Fibroblast of lung (primary cell): ENCODE data around the gene SLC4A3. TPM values are rescaled to one million over a fixed set of nuclear protein-coding genes. Genes with fewer than 3 reads are reported as not detected.

Experiments
- DNase-seq, 2 donors: peaks; one replicate each; pipeline versions ENCODE4 v3.0.0 to v3.0.0-alpha.2; 2010; ENCODE audit warnings: low read depth in 2 of 2
- H2AFZ ChIP-seq: 2 replicates; pipeline ENCODE4 v1.5.1; 2012; ENCODE audit warnings: low read length, control low read depth, inconsistent platforms
- H3K27ac ChIP-seq: 2 replicates; pipeline ENCODE4 v1.5.1; 2011; ENCODE audit warnings: low read length, control low read depth; ENCODE audit not compliant: insufficient read depth
- H3K27me3 ChIP-seq: 2 replicates; pipeline ENCODE4 v1.5.1; 2011; ENCODE audit warnings: mild to moderate bottlenecking, low read length; ENCODE audit not compliant: control insufficient read depth, insufficient read depth
- H3K36me3 ChIP-seq: 2 replicates; pipeline ENCODE4 v1.5.1; 2011; ENCODE audit warnings: low read length; ENCODE audit not compliant: control insufficient read depth, insufficient read depth
- H3K4me1 ChIP-seq: 2 replicates; pipeline ENCODE4 v1.5.1; 2011; ENCODE audit warnings: low read length; ENCODE audit not compliant: control insufficient read depth, insufficient read depth; ENCODE audit errors: extremely low read depth
- H3K4me2 ChIP-seq: 2 replicates; pipeline ENCODE4 v1.5.1; 2011; ENCODE audit warnings: low read length, control low read depth; ENCODE audit not compliant: insufficient read depth; ENCODE audit errors: extremely low read depth
- H3K4me3 ChIP-seq, 4 experiments: fragments of 200-600 bp in 1 of 4; sonication (generic) in 1 of 4; replicated peaks in 1 of 4; 2 replicates each; pipeline ENCODE4 v1.5.1; 2011 to 2016; ENCODE audit warnings: low read length in 4 of 4, low read depth in 3 of 4, mild to moderate bottlenecking in 3 of 4, control low read depth in 2 of 4, inconsistent platforms in 1 of 4, mixed read lengths in 1 of 4; ENCODE audit not compliant: insufficient read depth in 1 of 4; ENCODE audit errors: control extremely low read depth in 1 of 4
- H3K79me2 ChIP-seq: 2 replicates; pipeline ENCODE4 v1.5.1; 2012; ENCODE audit warnings: mild to moderate bottlenecking, low read length, inconsistent platforms; ENCODE audit not compliant: control insufficient read depth, insufficient read depth
- H3K9ac ChIP-seq: 2 replicates; pipeline ENCODE4 v1.5.1; 2011; ENCODE audit warnings: mild to moderate bottlenecking, low read length, control low read depth; ENCODE audit not compliant: insufficient read depth
- H3K9me3 ChIP-seq: 2 replicates; pipeline ENCODE4 v1.5.1; 2012; ENCODE audit warnings: low read depth, low read length; ENCODE audit not compliant: control insufficient read depth, insufficient read depth
- H4K20me1 ChIP-seq: 2 replicates; pipeline ENCODE4 v1.5.1; 2011; ENCODE audit warnings: low read length; ENCODE audit not compliant: control insufficient read depth, insufficient read depth; ENCODE audit errors: extremely low read depth
- CTCF ChIP-seq, 2 donors: IDR thresholded peaks in 1 of 2; conservative IDR thresholded peaks in 1 of 2; 1 replicate in 1 of 2; 2 replicates in 1 of 2; pipeline ENCODE4 v1.5.1; 2011 to 2012; ENCODE audit warnings: low read length in 2 of 2, control low read depth in 1 of 2, inconsistent platforms in 1 of 2, low read depth in 1 of 2, mild to moderate bottlenecking in 1 of 2
- EZH2 ChIP-seq: IDR thresholded peaks from 2 replicates; pipeline ENCODE4 v1.5.1; 2012; ENCODE audit warnings: low read length, control low read depth, mild to moderate bottlenecking; ENCODE audit errors: missing control alignments
- polyA plus RNA-seq, 2 donors: library from polyadenylated mRNA; depleted of rRNA in 1 of 2; stranded (reverse) in 1 of 2; unstranded in 1 of 2; fragments of >200 nt; gene quantifications; 2 replicates each; pipeline ENCODE4 v1.2.1, GENCODE V29; 2011 to 2012; ENCODE audit warnings: missing spikeins in 1 of 2
- total RNA-seq: library from RNA; depleted of rRNA; stranded (reverse); fragments of >200 nt; gene quantifications from 2 replicates; pipeline ENCODE4 v1.2.1, GENCODE V29; 2014

SLC4A3 gene
- total and polyA plus RNA-seq, 2 donors (not counting 1 experiment from before 2014, with no cell fraction given), result 1.4 to 1.5 TPM

GRCh38 chr2:219638217-219638947 is 11.0 kb downstream of the SLC4A3 start:
- H4K20me1 ChIP-seq, result no peaks in the 10 kb centered on the region
- no peak overlapping the region for H3K4me2 ChIP-seq
- no peak for DNase-seq
- no peak overlapping the region for H2AFZ ChIP-seq
- no peak overlapping the region for H3K27ac ChIP-seq
- no peak for TF ChIP-seq EZH2
- no peak for TF ChIP-seq CTCF (conservative IDR thresholded peaks at IDR 0.05 in 1 of 2, IDR thresholded peaks at IDR 0.05 in 1 of 2; ENCODE audit: low read depth in 1 of 2, low read length in 2 of 2)
- no peaks in the 10 kb centered on the region for H3K79me2 ChIP-seq
- H3K27me3 ChIP-seq, result no peaks in the 10 kb centered on the region
- no peaks in the 10 kb centered on the region for H3K4me1 ChIP-seq
- no peak overlapping the region for H3K9ac ChIP-seq
- no peaks in the 10 kb centered on the region for H3K9me3 ChIP-seq
- H3K4me3 ChIP-seq, result no peak overlapping the region
- H3K36me3 ChIP-seq, result no peaks in the 10 kb centered on the region

DNA sequence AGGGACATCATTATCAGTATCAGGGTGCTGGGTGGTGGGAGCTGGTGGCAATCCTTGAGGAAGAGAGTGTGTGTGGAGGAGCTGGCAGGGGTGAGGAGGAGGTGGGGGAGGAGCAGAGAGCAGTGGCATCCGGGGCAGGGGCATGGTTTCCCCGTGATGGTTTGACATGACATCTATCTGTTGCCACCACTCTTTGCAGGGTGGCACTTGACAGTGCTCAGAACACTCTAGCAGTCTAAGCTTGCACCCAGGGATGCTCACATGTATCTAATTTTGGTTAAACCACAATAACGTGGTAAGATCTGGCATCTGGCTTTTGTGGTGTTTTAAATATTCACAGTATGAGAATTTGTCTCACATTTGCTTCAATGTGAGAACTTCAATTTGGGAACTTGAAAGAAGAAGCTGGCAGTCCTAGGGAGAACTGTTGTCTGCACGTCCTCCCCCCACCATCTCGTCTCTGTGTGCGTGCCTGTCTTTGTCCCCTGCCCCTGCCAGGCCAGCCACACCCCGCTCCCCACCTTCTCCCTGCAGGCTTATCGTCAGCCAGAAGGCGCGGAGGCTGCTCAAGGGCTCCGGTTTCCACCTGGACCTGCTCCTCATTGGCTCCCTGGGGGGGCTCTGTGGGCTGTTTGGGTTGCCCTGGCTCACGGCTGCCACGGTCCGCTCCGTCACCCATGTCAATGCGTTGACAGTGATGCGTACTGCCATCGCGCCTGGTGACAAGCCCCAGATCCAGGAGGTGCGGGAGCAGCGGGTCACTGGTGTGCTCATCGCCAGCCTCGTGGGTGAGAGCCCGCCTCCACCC is 11.7 kb downstream of the SLC4A3 start:
- DNase-seq, result no peak
- Histone ChIP-seq H3K4me3 (no peak overlapping the region), H3K27me3 (no peaks in the 10 kb centered on the region), H3K4me1 (no peaks in the 10 kb centered on the region), H3K79me2 (no peaks in the 10 kb centered on the region), H3K4me2 (no peak overlapping the region), H3K9me3 (no peaks in the 10 kb centered on the region), H2AFZ (no peak overlapping the region), H3K36me3 (no peaks in the 10 kb centered on the region), H3K9ac (no peak overlapping the region), H3K27ac (no peak overlapping the region), H4K20me1 (no peaks in the 10 kb centered on the region)
- TF ChIP-seq CTCF (conservative IDR thresholded peaks at IDR 0.05 in 1 of 2, IDR thresholded peaks at IDR 0.05 in 1 of 2; ENCODE audit: low read depth in 1 of 2, low read length in 2 of 2), result no peak
- no peak for TF ChIP-seq EZH2

- no peaks in the 10 kb centered on the region for H3K79me2 ChIP-seq
- H4K20me1 ChIP-seq, result no peaks in the 10 kb centered on the region
- no peak overlapping the region for H3K4me2 ChIP-seq
- H3K27me3 ChIP-seq, result no peaks in the 10 kb centered on the region
- H3K27ac ChIP-seq, result no peak overlapping the region
- H3K4me1 ChIP-seq, result peaks cover 9% of the 10 kb centered on the region
- H2AFZ ChIP-seq, result no peak overlapping the region
- H3K9me3 ChIP-seq, result no peaks in the 10 kb centered on the region
- no peaks in the 10 kb centered on the region for H3K36me3 ChIP-seq
- H3K9ac ChIP-seq, result no peak overlapping the region
- DNase-seq, result no peak
- TF ChIP-seq CTCF (conservative IDR thresholded peaks at IDR 0.05 in 1 of 2, IDR thresholded peaks at IDR 0.05 in 1 of 2; ENCODE audit: low read depth in 1 of 2, low read length in 2 of 2) (no peak), EZH2 (no peak)
- H3K4me3 ChIP-seq, result no peak overlapping the region
Observed at GRCh38 chr2:219641390-219642068, 14.1 kb downstream of the SLC4A3 start.
